ENCODE measurements around the gene PRKCA. TPM values are rescaled to one million over a fixed set of nuclear protein-coding genes. Genes with fewer than 3 reads are reported as not detected.

Gene PRKCA
- total RNA-seq, 1 donor from 2014 or later = 5.6 TPM

DNA sequence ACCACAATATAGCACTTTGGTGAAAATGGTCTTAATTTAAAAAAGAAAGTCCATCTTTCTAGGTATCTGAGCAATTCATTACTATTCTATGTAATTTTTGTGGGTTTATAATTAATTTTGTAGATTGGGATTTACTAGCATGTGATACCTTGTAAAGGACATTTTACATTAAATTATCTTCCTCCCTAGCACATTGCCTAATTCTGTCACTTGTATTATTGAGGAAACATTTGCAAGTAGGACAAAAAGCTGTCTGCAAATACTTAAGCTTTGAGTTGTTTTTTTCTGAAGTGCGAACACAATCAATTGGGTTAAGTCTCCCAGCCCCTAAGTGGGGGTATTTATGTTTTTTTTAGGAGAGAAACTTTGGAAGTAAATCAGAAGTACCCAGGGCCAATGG lies 167.0 kb downstream of the PRKCA start:
- Histone ChIP-seq H3K27me3 (ENCODE audit: low read depth) (no peaks in the 10 kb centered on the region), H3K9me3 (replicated peaks) (no peaks in the 10 kb centered on the region), H3K36me3 (no peaks in the 10 kb centered on the region), H3K4me3 (no peak overlapping the region), H3K27ac (replicated peaks) (no peak overlapping the region), H3K4me1 (peaks cover 33% of the 10 kb centered on the region)
- intact Hi-C loops (cut with micrococcal nuclease) = no loop called here
- no peak for DNase-seq
- TF ChIP-seq, protein P1, sequence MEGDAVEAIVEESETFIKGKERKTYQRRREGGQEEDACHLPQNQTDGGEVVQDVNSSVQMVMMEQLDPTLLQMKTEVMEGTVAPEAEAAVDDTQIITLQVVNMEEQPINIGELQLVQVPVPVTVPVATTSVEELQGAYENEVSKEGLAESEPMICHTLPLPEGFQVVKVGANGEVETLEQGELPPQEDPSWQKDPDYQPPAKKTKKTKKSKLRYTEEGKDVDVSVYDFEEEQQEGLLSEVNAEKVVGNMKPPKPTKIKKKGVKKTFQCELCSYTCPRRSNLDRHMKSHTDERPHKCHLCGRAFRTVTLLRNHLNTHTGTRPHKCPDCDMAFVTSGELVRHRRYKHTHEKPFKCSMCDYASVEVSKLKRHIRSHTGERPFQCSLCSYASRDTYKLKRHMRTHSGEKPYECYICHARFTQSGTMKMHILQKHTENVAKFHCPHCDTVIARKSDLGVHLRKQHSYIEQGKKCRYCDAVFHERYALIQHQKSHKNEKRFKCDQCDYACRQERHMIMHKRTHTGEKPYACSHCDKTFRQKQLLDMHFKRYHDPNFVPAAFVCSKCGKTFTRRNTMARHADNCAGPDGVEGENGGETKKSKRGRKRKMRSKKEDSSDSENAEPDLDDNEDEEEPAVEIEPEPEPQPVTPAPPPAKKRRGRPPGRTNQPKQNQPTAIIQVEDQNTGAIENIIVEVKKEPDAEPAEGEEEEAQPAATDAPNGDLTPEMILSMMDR (IDR thresholded peaks at IDR 0.05; ENCODE audit: borderline replicate concordance) = no peak

- TF ChIP-seq, protein P1 (IDR thresholded peaks at IDR 0.05; ENCODE audit: borderline replicate concordance) = no peak
- Histone ChIP-seq H3K27ac (replicated peaks) (no peak overlapping the region), H3K4me1 (peaks cover 33% of the 10 kb centered on the region), H3K9me3 (replicated peaks) (no peaks in the 10 kb centered on the region), H3K4me3 (no peak overlapping the region), H3K27me3 (ENCODE audit: low read depth) (no peaks in the 10 kb centered on the region), H3K36me3 (no peaks in the 10 kb centered on the region)
- intact Hi-C loops (cut with micrococcal nuclease) = no loop called here
- no peak for DNase-seq
These were observed 167.5 kb downstream of the PRKCA start for GRCh38 chr17:66469890-66470289.

GRCh38 chr17:66472123-66472522 lies 169.7 kb downstream of the PRKCA start:
- TF ChIP-seq, protein P1 (IDR thresholded peaks at IDR 0.05; ENCODE audit: borderline replicate concordance) = no peak
- no peaks in the 10 kb centered on the region for H3K36me3 ChIP-seq
- no peaks in the 10 kb centered on the region for H3K9me3 ChIP-seq (replicated peaks)
- DNase-seq = no peak
- no peaks in the 10 kb centered on the region for H3K27me3 ChIP-seq (ENCODE audit: low read depth)
- intact Hi-C loops (cut with micrococcal nuclease) = no loop called here
- peaks cover 26% of the 10 kb centered on the region for H3K4me1 ChIP-seq
- H3K27ac ChIP-seq (replicated peaks) = no peak overlapping the region
- no peak overlapping the region for H3K4me3 ChIP-seq

- Histone ChIP-seq H3K27ac (replicated peaks) (no peak overlapping the region), H3K4me3 (no peak overlapping the region), H3K9me3 (replicated peaks) (no peaks in the 10 kb centered on the region), H3K27me3 (ENCODE audit: low read depth) (no peaks in the 10 kb centered on the region), H3K4me1 (peaks cover 7% of the 10 kb centered on the region), H3K36me3 (no peaks in the 10 kb centered on the region)
- no peak for DNase-seq
- intact Hi-C loops (cut with micrococcal nuclease) = no loop called here
- TF ChIP-seq, protein P1 (IDR thresholded peaks at IDR 0.05; ENCODE audit: borderline replicate concordance) = no peak
These were observed 171.8 kb downstream of the PRKCA start for GRCh38 chr17:66474258-66474657.

GRCh38 chr17:66474806-66475497 lies 172.5 kb downstream of the PRKCA start:
- intact Hi-C loops (cut with micrococcal nuclease) = no loop called here
- TF ChIP-seq, protein P1 (IDR thresholded peaks at IDR 0.05; ENCODE audit: borderline replicate concordance) = no peak

More at GRCh38 chr17:66474806-66475497, 172.5 kb downstream of the PRKCA start:
- Histone ChIP-seq H3K9me3 (replicated peaks) (no peaks in the 10 kb centered on the region), H3K27ac (replicated peaks) (no peak overlapping the region), H3K36me3 (no peaks in the 10 kb centered on the region), H3K4me1 (peaks cover under 1% of the 10 kb centered on the region), H3K4me3 (no peak overlapping the region), H3K27me3 (ENCODE audit: low read depth) (no peaks in the 10 kb centered on the region)
- no peak for DNase-seq
